ENCODE measurements around the gene MON1A. TPM values are rescaled to one million over a fixed set of nuclear protein-coding genes. Genes with fewer than 3 reads are reported as not detected.

MON1A gene
- total and polyA plus RNA-seq, 2 of the 8 experiments (the other 6 are each of a cell fraction or from before 2014, with no cell fraction given) = 10.3 to 14.1 TPM

DNA sequence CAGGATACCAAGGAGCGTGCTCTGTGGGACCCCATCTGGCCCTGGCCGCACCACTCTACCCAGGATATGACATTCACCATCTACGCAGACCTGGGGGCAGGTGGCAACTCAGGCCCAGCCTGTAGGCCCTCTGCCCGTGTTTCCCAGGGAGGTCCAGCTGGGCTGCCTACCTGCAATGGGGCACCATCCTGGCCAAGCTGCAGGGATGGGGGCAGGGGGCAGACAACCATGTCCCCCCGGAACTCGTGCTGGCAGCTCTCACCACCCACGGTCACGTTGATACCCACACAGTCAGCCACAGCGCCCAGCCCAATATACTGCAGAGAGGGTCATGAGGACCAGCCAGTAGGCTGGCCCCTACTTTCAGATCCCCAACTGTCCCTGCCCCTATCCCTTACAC is 33.8 kb downstream of the MON1A start:
- FAIRE-seq (no peak), DNase-seq (ENCODE audit: low read depth in 1 of 2, low spot score in 2 of 2) (no peak)
- no peak overlapping the region for H3K4ac ChIP-seq (replicated peaks; ENCODE audit: insufficient read length, low read depth, low read length)
- no peak overlapping the region for H2BK15ac ChIP-seq (ENCODE audit: low read length)
- CTCF ChIA-PET (ENCODE audit: partially characterized antibody) = interaction anchor here (0.7 to 2.7 kb wide), 12 partner anchors 11 to 109 kb away, joined by 3 to 10 read pairs (median 4); partner anchors contain the start of gene IP6K1
- WGBS, 2 experiments (ENCODE audit: extremely low coverage in 1 of 2, insufficient coverage in 1 of 2, insufficient read length in 1 of 2, insufficient replicate concordance in 2 of 2, low coverage in 1 of 2, low lambda C conversion rate in 2 of 2, missing lambda C conversion rate in 1 of 2) = 94% methylated on average over 9 of the region's 9 CpGs; no CpG with 5 or more reads in 1 of the 2 experiments
- no peak overlapping the region for H3K27ac ChIP-seq (ENCODE audit: low read depth, low read length)
- H3K23ac ChIP-seq (ENCODE audit: insufficient read length) = no peak overlapping the region
- no peak overlapping the region for H3K56ac ChIP-seq (replicated peaks; ENCODE audit: insufficient read length, low read depth, low read length)
- H2BK120ac ChIP-seq (replicated peaks; ENCODE audit: low read depth, low read length) = no peak overlapping the region
- H3K14ac ChIP-seq (ENCODE audit: insufficient read length) = no peak overlapping the region
- H3K9ac ChIP-seq (replicated peaks in 1 of 4; ENCODE audit: extremely low read depth in 1 of 4, low read depth in 3 of 4, low read length in 3 of 4) = no peak overlapping the region
- no peak overlapping the region for H2BK5ac ChIP-seq (ENCODE audit: low read depth, low read length)
- no peaks in the 10 kb centered on the region; a peak in 2 of 7 replicates for H3K4me1 ChIP-seq (replicated peaks in 1 of 4; ENCODE audit: control insufficient read depth in 3 of 4, insufficient read depth in 4 of 4, low read length in 3 of 4)
- H3K36me3 ChIP-seq (ENCODE audit: control insufficient read depth in 2 of 4, insufficient read depth in 4 of 4, low read length in 3 of 4) = no peaks in the 10 kb centered on the region
- H3K79me2 ChIP-seq (ENCODE audit: control insufficient read depth in 1 of 2, insufficient read depth in 2 of 2, low read length in 2 of 2) = no peaks in the 10 kb centered on the region
- no peak overlapping the region for H4K5ac ChIP-seq (ENCODE audit: insufficient read length, low read depth, low read length)
- no peak overlapping the region for H3K4me3 ChIP-seq (ENCODE audit: extremely low read depth in 1 of 4, insufficient read depth in 2 of 4, low read depth in 3 of 4, low read length in 4 of 4)
- no peaks in the 10 kb centered on the region for H3K23me2 ChIP-seq (ENCODE audit: low read depth, low read length)
- no peak overlapping the region for H4K91ac ChIP-seq (replicated peaks; ENCODE audit: insufficient read length, low read length)
- POLR2A ChIA-PET (ENCODE audit: partially characterized antibody) = interaction anchor here (0.8 to 1.7 kb wide), 6 partner anchors 8 to 70 kb away, joined by 3 to 6 read pairs (median 3); partner anchors contain the start of gene MST1R
- H3K27me3 ChIP-seq (replicated peaks in 1 of 4; ENCODE audit: control insufficient read depth in 3 of 4, extremely low read depth in 1 of 4, insufficient read depth in 3 of 4, low read length in 3 of 4) = no peaks in the 10 kb centered on the region
- H4K8ac ChIP-seq (ENCODE audit: extremely low read depth, insufficient read depth, low read length) = no peak overlapping the region
- H2BK20ac ChIP-seq (ENCODE audit: low read length) = no peak overlapping the region
- H2AK5ac ChIP-seq (ENCODE audit: low read depth, low read length) = no peak overlapping the region
- H3K79me1 ChIP-seq (ENCODE audit: low read depth, low read length) = no peaks in the 10 kb centered on the region
- H3K18ac ChIP-seq (ENCODE audit: extremely low read depth, low read length) = no peak overlapping the region
- H3K9me3 ChIP-seq (ENCODE audit: insufficient read depth in 2 of 2, low read depth in 1 of 2, low read length in 1 of 2) = no peaks in the 10 kb centered on the region
- no peak overlapping the region for H2AFZ ChIP-seq (ENCODE audit: low read length)
- H4K20me1 ChIP-seq (replicated peaks in 1 of 2; ENCODE audit: control insufficient read depth in 1 of 2, insufficient read depth in 2 of 2, low read length in 2 of 2) = peaks cover 0 to 2% of the 10 kb centered on the region in 2 experiments
- H2BK12ac ChIP-seq (ENCODE audit: low read depth, low read length) = no peak overlapping the region
- H3K4me2 ChIP-seq (ENCODE audit: insufficient read depth in 1 of 2, low read depth in 2 of 2, low read length in 2 of 2) = no peak overlapping the region
- TF ChIP-seq, protein P1, sequence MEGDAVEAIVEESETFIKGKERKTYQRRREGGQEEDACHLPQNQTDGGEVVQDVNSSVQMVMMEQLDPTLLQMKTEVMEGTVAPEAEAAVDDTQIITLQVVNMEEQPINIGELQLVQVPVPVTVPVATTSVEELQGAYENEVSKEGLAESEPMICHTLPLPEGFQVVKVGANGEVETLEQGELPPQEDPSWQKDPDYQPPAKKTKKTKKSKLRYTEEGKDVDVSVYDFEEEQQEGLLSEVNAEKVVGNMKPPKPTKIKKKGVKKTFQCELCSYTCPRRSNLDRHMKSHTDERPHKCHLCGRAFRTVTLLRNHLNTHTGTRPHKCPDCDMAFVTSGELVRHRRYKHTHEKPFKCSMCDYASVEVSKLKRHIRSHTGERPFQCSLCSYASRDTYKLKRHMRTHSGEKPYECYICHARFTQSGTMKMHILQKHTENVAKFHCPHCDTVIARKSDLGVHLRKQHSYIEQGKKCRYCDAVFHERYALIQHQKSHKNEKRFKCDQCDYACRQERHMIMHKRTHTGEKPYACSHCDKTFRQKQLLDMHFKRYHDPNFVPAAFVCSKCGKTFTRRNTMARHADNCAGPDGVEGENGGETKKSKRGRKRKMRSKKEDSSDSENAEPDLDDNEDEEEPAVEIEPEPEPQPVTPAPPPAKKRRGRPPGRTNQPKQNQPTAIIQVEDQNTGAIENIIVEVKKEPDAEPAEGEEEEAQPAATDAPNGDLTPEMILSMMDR (IDR thresholded peaks at IDR 0.05; ENCODE audit: control extremely low read depth in 1 of 3, insufficient read depth in 1 of 3, low read depth in 1 of 3, low read length in 3 of 3) = no peak
- TF ChIP-seq EGR1 (IDR thresholded peaks at IDR 0.05; ENCODE audit: borderline replicate concordance, low read depth, low read length) (no peak), CBX5 (IDR thresholded peaks at IDR 0.05; ENCODE audit: low read depth, low read length) (no peak), TAF7 (optimal IDR thresholded peaks at IDR 0.05; ENCODE audit: borderline replicate concordance, low read depth, low read length) (no peak), CEBPB (IDR thresholded peaks at IDR 0.05; ENCODE audit: low read depth, low read length) (no peak), YY1 (IDR thresholded peaks at IDR 0.05; ENCODE audit: low read depth, low read length) (no peak), KDM1A (IDR thresholded peaks at IDR 0.05; ENCODE audit: borderline replicate concordance, low read length) (no peak), RXRA (IDR thresholded peaks at IDR 0.05; ENCODE audit: insufficient read depth, low read depth, low read length) (no peak), TCF12 (IDR thresholded peaks at IDR 0.05; ENCODE audit: low read depth, low read length) (no peak)
- TF ChIP-seq, protein P2, sequence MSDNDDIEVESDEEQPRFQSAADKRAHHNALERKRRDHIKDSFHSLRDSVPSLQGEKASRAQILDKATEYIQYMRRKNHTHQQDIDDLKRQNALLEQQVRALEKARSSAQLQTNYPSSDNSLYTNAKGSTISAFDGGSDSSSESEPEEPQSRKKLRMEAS (IDR thresholded peaks at IDR 0.05) = no peak
- TF ChIP-seq, protein P3, sequence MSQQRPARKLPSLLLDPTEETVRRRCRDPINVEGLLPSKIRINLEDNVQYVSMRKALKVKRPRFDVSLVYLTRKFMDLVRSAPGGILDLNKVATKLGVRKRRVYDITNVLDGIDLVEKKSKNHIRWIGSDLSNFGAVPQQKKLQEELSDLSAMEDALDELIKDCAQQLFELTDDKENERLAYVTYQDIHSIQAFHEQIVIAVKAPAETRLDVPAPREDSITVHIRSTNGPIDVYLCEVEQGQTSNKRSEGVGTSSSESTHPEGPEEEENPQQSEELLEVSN (IDR thresholded peaks at IDR 0.05) = no peak
